HG03460 (cell line): ENCODE results near the gene TEPSIN.

Source experiments
- ATAC-seq: cut with Tn5 transposase; IDR thresholded peaks from one replicate; pipeline ENCODE4 v1.9.1; 2021; ENCODE audit not compliant: unreplicated experiment

TEPSIN gene

GRCh38 chr17:81250286-81251093 is 11.6 kb upstream of the TEPSIN start:
- ATAC-seq, result no peak

GRCh38 chr17:81249223-81250040 is 10.6 kb upstream of the TEPSIN start:
- ATAC-seq, result no peak

GRCh38 chr17:81248649-81249048 is 9.8 kb upstream of the TEPSIN start:
- no peak for ATAC-seq

GRCh38 chr17:81247339-81247990 is 8.6 kb upstream of the TEPSIN start:
- no peak for ATAC-seq

GRCh38 chr17:81246679-81247338 is 8.0 kb upstream of the TEPSIN start:
- ATAC-seq, result no peak

GRCh38 chr17:81246343-81246670 is 7.5 kb upstream of the TEPSIN start:
- ATAC-seq, result no peak

- ATAC-seq, result no peak
Observed at GRCh38 chr17:81245665-81246342, 6.9 kb upstream of the TEPSIN start.

- ATAC-seq, result no peak
Observed at GRCh38 chr17:81245024-81245664, 6.3 kb upstream of the TEPSIN start.

- no peak for ATAC-seq
Observed at GRCh38 chr17:81244358-81245023, 5.6 kb upstream of the TEPSIN start.

- ATAC-seq, result no peak
Observed at GRCh38 chr17:81243333-81243664, 4.4 kb upstream of the TEPSIN start.

- no peak for ATAC-seq
Observed at GRCh38 chr17:81242421-81243332, 3.8 kb upstream of the TEPSIN start.

- ATAC-seq, result no peak
Observed at GRCh38 chr17:81241648-81242420, 3.0 kb upstream of the TEPSIN start.

- no peak for ATAC-seq
Observed at GRCh38 chr17:81241203-81241602, 2.3 kb upstream of the TEPSIN start.

- ATAC-seq, result no peak
Observed at GRCh38 chr17:81240761-81241160, 1.9 kb upstream of the TEPSIN start.

GRCh38 chr17:81239714-81240555 is 1.1 kb upstream of the TEPSIN start:
- ATAC-seq, result no peak

- ATAC-seq, result no peak
Observed at GRCh38 chr17:81238490-81238814, 403 bp downstream of the TEPSIN start.
